UCSD-AML1 (cell line): Measurements from ENCODE around the gene TOM1L1.
"Not testable (repeated sequence)": the region's sequence is repeated elsewhere in the genome, so short reads cannot be mapped to it uniquely, and the experiment has no call there.

Source experiments
- DNase-seq: peaks from one replicate; lab custom pipeline; 2025; ENCODE audit not compliant: unreplicated experiment; lab: John Stamatoyannopoulos, UW

TOM1L1 gene, protein sequence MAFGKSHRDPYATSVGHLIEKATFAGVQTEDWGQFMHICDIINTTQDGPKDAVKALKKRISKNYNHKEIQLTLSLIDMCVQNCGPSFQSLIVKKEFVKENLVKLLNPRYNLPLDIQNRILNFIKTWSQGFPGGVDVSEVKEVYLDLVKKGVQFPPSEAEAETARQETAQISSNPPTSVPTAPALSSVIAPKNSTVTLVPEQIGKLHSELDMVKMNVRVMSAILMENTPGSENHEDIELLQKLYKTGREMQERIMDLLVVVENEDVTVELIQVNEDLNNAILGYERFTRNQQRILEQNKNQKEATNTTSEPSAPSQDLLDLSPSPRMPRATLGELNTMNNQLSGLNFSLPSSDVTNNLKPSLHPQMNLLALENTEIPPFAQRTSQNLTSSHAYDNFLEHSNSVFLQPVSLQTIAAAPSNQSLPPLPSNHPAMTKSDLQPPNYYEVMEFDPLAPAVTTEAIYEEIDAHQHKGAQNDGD

DNA sequence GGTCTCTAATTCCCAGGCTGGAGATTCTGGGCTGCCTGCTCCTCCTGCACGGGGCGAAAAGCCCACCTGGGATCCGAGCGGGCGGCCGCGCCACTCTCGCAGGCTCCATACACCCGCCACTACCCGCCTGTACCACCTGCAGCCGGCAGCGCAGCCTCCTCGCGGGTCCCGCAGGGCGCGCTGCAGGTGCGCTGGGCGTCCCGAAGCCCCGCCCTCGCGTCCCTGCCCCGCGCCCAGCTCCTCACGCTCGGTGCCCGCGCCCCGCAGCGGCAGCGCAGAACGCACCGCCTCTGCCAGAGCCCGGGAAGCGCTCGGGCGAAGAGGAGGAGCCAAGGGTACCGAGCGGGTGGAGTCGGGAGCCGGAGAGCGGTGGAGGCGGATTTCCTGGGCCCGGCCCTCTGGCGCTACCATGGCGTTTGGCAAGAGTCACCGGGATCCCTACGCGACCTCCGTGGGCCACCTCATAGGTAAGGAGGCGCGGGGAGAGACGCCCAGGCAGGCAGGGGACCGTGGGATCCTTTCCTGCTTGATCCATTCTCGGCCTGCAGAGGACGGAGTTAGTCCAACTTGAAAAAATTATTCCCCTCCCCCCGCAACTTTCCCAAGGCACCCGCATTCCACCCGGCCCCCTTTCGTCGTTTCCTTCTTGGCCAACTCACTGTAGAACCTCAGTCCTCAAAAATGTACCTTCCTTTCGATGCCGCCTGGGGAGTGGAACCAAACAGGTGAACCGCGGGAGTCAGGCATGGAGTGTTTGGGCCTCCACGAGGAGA, at the start of gene TOM1L1:
TOM1L1 (plus strand) TSS at position 396 of the 773 bp plus-strand sequence; CDS start at position 410, 14 bp downstream.
- peak; percentile 76 for DNase-seq

DNA sequence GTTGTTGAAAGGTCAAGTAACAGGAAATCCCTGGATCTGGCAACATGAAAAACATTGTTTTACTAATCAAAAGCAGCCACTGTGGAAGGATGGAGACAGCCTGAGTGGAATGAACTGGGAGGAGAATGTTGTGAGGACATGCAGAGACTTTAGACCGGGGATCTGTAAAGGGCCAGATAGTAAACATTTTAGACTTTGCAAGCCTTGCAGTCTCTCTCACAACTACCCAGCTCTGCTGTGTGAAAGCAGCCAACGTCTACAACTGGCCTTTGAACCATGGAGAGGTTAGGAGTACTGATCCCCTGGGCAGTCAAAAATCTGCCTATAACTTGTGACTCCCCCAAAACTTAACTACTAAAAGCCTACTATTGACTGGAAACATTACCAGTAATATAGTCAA, 41.5 kb upstream of the TOM1L1 start:
- DNase-seq: no peak

DNA sequence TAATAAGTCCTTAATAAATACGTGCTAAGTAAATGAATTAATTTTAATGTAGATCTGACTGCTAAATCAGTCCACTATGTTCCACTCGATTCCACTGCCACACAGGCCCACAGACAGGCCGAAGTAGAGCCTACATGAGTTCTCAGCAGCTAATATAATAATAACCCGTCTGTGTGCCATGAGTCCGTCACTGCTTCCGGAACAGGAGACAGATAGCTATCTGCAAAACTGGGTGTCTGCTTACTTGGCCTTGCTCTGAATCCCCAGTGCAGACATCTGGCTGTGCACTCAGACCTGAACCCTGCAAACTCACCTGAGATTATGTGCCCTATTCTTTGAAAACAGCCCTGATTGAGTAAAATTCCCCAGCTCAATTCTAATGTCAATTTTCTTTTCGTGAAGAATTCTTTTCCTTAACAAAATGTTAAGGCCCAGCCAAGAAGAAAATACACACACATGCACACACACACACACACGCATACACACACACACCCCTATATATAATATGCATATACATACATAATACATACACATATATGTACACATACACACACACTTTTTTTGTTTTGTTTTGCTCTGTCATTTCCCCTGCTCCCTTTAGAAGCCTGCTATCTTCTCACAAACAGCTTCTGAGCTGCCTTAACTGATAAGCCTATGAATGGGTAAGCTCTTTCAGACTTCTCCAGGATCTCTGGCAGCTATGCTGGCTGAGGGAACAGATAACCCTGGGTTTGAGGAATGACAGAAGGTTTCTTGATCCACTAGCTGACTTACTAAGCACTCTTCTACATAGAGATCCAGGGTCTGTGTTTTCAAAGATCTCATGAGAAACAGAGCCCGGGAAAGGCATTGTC, 39.8 kb upstream of the TOM1L1 start:
- DNase-seq: no peak

DNA sequence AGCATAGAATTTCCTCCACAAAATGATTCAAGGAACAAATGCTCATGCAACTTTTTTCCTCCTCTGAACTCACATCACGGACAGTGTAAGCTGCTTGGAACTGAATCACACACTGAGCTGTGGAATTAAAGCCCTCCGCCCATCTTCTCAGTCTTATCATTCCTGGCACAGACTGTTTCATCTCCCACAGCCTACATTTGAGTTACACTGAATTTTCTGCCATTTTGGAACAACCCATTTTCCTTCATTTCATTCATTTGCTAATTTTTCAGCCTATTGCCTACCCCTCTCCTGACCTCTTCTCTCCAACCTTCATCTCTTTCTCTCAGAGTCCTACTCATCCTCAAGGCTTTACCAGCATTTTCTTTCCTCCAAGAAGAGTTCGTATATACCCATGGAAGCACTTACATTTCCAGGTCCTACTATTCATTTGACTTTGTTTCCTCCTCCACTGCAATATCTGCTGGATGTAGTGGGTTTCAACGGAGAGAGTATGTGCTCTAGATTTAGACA, 39.1 kb upstream of the TOM1L1 start:
- no peak for DNase-seq

DNA sequence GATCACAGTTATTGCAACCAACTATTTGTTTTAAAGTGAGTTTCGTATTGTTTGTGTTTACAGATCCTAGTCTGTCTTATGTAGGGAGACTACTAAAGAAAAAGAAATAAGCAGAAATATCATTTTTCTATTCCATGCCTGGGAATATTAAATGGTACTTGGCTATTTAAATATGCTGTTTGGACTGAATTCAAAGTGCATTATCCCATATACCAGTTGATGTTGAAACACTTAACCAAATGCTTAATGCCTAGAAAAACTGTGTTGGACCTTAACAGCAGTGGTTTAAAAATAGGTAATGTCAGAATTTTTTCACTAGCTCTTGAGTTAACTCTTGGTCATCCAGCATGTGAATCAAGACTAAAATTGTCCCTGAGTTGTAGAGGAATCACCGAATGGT, 37.5 kb upstream of the TOM1L1 start:
- no peak for DNase-seq

DNA sequence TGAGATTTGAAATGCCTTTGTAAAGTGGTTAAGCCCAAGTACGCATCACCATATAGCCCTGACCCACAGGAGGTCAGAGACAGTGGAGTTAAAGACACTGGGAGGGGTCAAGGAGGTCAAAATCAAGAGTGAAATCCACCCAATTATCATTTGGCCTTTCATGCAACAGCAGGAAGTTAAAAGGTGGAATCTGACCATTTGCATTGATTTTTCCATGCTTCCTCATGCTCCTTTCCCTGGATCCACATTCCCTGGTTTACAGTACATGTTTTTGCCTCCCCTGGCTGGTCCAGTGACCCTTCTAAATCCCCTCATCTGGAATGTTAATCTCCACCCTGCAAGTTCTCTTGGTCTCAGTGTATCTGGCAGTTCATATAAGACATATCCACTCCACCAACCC, 36.6 kb upstream of the TOM1L1 start:
- DNase-seq: no peak

DNA sequence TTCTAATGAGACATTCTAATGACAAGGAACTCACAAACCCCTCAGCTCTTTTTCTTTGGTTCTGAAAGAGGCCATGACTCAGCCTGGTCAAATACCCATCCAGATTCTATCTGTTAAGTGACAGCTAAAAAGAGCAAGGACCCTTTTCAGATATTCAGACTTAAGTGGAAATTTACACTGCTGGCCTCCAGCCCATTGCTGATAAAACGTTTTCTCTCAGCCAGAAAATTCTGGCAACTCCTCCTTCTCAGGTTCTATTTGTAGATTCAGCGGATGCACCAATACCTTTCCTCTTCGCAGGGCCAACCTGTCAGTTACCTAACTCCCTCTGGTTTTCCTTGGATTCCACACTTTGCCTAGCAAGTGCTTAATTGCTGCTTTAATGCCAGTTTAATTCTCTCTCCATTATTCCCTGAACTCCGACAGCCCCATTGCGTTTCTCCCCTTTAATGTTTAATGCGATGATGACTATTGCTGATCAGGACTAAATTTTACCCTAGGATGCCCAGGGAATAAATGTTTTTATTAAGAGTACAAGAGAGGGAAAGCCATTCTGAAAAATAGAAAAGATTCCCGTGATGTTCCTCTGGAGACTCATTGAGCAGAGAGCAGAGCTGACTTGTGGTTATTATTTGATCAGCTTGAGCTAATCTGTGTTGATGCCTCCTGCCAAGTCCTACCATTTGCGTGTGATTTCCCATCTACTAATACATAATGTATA, 35.9 kb upstream of the TOM1L1 start:
- no peak for DNase-seq

DNA sequence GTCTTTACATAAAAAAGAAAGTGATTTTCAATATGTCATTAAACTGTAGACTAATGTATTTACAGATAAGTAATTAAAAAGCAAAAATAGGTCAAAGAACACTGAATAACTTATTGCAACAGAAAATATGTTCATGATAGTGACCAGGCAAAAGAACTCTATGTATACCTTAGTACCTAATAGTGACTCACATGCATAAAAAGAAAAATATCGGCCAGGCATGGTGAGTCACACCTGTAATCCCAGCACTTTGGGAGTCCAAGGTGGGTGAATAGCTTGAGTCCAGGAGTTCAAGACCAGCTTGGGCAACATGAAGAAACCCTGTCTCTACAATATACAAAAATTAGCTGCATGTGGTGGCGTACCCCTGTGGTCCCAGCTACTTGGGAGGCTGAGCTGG, 33.0 kb upstream of the TOM1L1 start:
- no peak for DNase-seq

DNA sequence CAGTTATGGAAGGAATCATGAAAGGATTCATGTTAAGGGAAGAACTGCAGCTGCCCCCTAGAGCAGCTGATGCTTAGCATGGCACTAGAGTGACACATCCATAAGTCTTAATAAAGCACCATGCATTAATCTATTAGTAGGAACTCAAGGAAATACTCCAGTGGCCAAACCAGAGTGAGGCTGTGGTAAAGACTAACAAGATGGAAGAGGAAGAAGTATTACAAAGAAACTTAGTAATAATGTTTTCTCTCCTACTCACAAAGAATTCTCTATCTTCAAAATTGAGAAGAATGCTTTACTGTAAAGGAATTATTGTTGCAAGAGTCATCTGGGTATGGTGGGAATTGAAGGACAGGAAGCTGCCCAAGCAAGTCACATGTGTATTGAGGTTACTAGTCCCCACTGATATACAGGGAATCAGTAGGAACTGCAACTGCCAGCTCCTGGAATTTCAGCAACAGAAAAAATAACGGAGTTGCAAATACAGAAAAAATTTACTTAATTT, 29.9 kb upstream of the TOM1L1 start:
- DNase-seq: no peak

DNA sequence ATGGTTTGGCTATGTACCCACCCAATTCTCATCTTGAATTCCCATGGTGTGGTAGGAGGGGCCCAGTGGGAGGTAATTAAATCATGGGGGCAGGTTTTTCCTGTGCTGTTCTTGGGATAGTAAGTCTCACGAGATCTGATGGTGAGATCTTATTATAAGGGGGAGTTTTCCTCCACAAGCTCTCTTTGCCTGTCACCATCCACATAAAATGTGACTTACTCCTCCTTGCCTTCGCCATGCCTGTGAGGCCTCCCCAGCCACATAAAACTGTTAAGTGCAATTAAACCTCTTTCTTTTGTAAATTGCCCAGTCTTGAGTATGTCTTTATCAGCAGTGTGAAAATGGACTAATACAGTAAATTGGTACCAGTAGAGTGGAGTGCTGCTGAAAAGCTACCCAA, 24.7 kb upstream of the TOM1L1 start:
- DNase-seq: not testable (repeated sequence)

DNA sequence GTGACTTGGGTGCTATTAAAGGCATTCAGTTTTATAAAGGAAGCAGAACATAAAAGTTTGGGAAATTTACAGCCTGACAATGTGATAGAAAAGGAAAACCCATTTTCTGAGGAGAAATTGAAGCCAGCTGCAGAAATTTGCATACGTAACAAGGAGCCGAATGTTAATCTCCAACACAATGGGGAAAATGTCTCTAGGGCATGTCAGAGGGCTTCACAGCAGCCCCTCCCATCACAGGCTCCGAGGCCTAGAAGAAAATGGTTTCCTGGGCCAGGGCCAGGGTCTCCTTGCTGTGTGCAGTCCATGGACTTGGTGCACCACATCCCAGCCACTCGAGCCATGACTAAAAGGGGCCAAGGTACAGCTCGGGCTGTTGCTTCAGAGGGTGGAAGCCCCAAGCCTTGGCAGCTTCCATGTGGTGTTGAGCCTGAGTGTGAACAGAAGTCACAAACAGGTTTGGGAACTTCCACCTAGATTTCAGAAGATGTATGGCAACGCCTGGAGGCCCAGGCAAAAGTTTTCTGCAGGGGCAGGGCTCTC, 23.9 kb upstream of the TOM1L1 start:
- DNase-seq: no peak

DNA sequence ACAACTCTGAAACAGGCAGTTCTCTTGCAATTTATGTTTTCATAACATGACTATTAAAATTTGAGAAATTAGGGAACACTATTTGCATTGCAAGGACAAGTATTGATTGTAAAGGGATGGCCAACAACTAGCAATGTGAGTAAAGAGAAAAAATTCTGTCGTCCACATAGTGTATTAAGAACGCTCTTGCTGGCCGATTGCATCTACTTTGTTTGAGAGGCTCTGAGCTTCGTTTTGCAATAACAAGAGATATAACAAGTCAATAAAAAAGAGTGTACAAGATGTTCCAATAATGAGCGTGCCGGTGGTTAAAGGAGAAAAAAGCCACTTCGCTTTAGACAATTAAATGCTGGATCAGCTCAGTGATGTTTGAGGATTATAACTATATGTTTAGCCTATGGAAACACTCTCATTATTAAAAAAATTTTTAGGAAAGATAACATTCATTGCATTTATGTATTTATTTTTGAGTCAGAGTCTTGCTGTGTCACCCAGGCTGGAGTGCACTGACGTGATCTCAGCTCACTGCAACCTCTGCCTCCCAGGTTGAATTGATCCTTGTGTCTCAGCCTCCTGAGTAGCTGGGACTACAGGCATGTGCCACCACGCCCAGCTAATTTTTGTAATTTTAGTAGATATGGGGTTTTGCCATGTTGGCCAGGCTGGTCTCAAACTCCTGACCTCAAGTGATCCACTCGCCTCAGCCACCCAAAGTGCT, 19.2 kb upstream of the TOM1L1 start:
- DNase-seq: no peak

DNA sequence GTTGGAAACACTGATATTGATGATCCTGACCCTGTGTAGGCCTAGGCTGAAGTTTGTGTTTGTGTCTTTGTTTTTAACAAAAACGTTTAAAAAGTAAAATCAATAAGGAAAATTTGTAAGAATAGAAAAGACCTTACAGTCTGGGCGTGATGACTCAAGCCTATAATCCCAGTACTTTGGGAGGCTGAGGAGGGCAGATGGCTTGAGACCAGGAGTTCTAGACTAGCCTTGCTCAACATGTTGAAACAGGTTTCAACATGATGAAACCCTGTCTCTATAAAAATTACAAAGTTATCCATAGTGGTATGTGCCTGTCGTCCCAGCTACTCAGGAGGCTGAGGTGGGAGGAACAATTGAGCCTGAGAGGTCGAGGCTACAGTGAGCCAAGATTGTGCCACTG, 18.3 kb upstream of the TOM1L1 start:
- DNase-seq: no peak

DNA sequence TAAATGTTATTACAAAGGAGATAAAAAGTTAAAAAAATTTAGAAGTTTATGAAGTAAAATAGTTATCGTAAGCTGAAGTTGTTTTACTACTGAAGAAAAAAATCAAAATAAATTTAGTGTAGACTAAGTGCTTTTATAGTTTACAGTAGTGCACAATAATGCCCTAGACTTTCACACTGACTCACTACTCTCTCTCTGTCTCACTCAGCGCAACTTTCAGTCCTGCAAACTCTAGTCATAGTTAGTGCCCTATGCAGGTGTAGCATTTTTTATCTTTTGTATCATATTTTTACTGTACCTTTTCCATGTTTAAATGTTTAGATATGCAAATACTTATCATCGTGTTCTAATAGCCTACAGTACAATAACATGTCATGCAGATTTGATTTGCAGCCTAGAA, 17.7 kb upstream of the TOM1L1 start:
- DNase-seq: no peak

DNA sequence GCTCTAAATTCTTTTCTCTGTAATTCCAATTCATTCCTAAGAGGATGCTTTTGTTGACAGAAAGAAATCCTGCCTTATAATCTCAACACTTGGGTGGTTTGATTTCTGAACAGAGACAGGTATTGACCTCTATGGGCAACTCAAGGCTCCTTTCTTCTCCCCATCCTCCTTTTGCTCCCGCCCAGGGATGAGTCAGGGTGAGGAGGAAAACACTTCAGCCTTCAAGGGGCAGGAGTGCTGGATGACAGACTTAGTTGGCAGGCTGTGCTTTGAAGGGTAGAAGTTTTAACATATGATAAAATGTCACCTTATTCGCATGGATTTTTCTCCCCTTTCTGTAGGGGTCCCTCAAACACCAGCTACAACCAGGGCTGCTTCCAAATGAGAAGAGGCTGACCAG, 16.7 kb upstream of the TOM1L1 start:
- DNase-seq: no peak

DNA sequence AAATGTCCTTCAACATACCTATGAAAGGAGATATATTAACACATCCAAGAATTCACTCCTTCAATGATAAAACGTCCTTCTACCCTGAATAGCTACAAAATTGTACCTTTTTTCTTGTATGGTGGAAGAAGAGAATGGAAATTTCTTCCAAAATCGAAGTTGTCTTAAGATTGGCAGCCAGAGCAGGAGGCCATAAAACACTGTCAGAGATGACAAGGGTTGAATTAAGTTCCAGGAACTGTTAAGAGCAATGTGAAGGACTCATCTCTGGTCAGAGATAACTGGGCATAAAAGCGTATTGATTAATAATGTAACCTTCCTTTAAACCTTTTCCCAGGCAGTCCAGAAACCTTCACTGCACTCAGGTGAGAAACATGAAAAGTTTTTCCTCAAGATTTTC, 12.9 kb upstream of the TOM1L1 start:
- no peak for DNase-seq

DNA sequence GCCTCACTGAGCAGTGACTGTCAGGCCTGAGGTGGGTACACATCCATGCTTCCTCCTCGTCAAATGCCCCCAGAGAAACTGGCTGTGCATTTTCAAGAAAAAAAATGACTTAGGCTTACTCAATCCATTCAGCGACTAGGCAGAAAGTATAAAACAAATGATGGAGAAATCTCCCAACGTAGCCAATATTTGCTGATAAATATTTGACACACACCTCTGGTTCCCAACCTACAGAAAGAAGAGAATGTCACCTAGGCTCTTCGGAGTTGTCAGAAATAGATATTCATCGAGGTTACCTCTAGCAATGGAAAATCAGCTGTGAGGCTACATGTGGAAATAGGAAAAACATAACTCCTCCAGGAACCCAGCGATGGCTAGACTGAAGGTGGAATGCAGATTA, 12.4 kb upstream of the TOM1L1 start:
- DNase-seq: no peak

DNA sequence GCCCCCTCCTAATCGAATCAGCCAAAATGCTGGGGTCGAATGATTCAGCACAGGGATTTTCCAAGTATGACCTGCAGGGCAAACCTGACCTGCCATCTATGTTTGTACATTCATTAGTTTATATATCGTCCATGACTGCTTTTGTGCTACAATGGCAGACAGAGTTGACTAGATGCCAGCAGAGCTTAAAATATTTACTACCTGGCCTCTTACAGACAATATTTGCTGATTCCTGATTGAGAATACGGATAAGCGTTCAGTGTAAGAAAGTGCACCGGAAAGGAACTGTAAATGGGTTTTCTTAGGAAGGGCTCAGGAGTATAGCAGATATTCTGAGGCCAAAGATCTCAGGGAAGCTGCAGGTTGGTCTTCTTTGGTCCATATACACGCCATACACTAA, 11.7 kb upstream of the TOM1L1 start:
- no peak for DNase-seq

DNA sequence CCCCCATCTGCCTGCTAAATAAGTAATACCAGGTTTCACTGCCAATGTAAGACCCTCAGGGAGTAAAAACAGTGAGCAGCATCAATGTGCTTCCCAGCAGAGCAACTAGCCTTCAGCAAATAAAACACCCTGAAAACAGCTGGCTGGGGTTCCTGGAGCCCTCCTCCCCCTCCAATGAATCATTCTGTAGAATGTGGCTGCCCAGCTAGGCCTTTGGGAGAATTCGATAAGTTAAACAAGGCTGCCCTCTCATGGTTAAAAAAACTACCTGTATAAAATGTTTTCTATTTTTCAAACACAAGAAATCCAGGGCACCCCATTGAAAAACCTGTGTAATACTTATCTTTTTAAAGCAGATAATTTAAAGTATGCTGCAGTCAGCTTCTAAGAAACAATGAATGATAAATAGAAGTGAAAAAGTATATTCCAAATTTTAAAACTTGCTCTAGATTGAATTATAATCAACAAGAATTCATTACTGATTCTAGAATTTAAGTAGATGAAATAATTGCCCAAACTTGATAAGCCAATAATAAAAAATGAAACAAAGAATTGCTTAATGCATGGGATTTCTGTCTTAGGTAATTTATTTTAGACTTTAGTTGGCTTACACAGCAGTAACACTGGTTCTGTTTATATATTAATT, 9.4 kb upstream of the TOM1L1 start:
- DNase-seq: peak; percentile 16
